GM12891 (cell line): ENCODE data around the gene GFAP.

Experiments used
- DNase-seq: peaks from one replicate; pipeline ENCODE4 v3.0.0; 2011; ENCODE audit warnings: low spot score; ENCODE audit not compliant: insufficient read length
- FAIRE-seq: peaks from 2 replicates; lab custom pipeline; 2011; peaks lifted over from hg19 to GRCh38; lab: Jason Lieb, UNC
- PAX5 ChIP-seq: IDR thresholded peaks from 2 replicates; pipeline ENCODE4 v1.6.1; 2011; ENCODE audit warnings: low read length, moderate library complexity, mild to moderate bottlenecking; ENCODE audit not compliant: insufficient read depth, severe bottlenecking
- POLR2A ChIP-seq: IDR thresholded peaks from 2 replicates; pipeline ENCODE4 v1.6.1; 2011; ENCODE audit warnings: low read depth, low read length, control low read depth
- POLR2AphosphoS5 ChIP-seq: IDR thresholded peaks from 2 replicates; pipeline ENCODE4 v1.6.1; 2011; ENCODE audit warnings: low read depth, low read length, control low read depth
- POU2F2 ChIP-seq: IDR thresholded peaks from 2 replicates; pipeline ENCODE4 v1.6.1; 2011; ENCODE audit warnings: low read depth, mild to moderate bottlenecking, control low read depth, low read length, moderate library complexity
- SPI1 ChIP-seq: IDR thresholded peaks from 2 replicates; pipeline ENCODE4 v1.6.1; 2011; ENCODE audit warnings: low read depth, low read length, control low read depth
- TAF1 ChIP-seq: IDR thresholded peaks from 2 replicates; pipeline ENCODE4 v1.6.1; 2011; ENCODE audit warnings: low read depth, low read length, control low read depth

The GFAP gene

GRCh38 chr17:44865231-44865660, 50.1 kb downstream of the GFAP start:
- peak; percentile 49 for DNase-seq
- peak; percentile 5 for FAIRE-seq
- TF ChIP-seq POLR2AphosphoS5: no peak
- no peak for TF ChIP-seq PAX5
- no peak for TF ChIP-seq TAF1
- no peak for TF ChIP-seq POLR2A
- TF ChIP-seq SPI1: no peak
- TF ChIP-seq POU2F2: no peak

DNA sequence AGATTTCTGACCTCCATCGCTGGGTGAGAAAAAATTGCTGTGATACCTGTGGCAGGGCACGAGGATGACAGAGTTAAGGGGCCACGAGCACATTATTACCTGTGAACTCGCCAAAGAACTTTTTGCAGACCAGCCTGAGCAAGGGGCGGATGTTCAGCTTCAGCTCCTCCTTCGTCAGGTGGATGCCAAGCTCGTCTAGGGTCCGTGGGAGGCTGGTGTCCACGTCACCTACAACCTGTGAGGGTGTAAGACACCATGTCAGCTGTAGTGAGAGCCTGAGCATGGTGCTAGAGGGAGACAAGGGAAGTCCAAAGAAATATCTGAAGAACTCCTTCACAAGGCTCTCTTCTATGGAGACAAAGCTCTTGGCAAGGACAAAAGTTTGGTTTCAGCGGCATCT, 50.5 kb downstream of the GFAP start:
- TF ChIP-seq POLR2AphosphoS5 (no peak), PAX5 (no peak), SPI1 (no peak), TAF1 (no peak), POLR2A (no peak), POU2F2 (no peak)
- FAIRE-seq (no peak), DNase-seq (no peak)

DNA sequence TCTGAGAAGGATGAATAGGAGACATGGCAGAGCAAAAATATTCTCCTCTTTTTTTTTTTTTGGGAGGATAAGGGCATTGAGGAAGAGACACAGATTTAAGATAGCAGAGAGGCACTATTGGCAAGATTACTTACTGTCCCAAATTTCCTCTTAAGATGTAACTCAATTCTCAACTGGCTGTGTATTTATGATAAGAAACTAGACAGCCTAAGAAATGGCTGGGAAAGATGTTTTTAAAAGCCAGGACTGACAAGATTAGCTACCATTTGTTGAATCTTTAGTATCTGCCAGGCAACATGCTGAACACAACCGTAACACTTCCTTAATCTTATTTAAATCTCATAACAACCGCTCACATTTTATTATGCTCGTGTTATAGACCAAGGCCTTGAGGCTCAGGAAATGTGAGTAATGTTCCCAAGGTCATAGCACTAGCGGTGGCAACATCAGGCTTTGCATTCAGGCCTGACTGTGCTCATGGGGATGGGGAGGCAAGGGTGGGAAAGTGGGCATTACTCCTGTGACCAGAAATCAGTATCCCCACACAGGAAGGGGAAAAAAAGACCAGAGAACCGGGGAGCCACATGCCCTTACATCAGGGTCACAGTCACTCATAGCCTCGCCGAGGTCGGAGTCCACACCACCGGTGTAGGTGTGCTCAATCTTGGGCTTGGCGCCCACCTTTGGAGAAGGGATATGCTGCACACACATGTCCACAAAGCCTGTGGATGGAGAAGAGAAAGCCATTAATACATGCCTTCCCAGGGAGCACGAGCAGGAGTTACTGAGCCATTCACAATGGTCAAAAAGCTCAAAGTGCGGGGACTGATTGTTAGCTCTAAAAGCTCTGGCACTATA, 52.0 kb downstream of the GFAP start:
- no peak for DNase-seq
- TF ChIP-seq PAX5 (no peak), POLR2AphosphoS5 (no peak), POU2F2 (no peak), TAF1 (no peak), POLR2A (no peak), SPI1 (no peak)
- FAIRE-seq: no peak

DNA sequence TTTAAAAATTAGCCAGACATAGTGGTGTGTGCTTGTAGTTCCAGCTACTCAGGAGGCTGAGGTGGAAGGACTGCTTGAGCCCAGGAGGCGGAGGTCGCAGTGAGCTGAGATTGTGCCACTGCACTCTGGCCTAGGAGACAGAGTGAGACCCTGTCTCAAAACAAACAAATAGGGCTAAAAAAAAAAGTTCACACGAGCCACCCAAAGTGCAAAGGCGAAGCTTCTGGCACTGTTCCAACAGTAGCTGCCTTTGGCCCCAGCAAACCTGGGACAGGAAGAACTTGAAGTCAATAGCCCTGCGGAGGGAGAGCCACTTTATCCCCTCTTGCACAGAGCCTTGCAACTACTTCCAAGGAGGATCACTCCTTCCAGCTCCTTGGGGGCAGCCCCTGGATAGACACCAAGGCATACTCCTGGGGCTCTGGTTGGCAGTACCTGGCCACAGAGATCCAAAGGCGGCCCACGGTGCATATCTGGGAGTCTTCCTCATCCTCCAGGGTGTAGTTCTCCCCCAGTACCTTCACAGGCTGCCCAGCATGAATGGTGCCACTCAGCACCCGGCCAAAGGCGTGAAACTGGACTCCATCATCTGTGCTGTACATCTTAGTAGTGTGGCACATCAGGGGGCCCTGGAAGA, 52.9 kb downstream of the GFAP start:
- no peak for DNase-seq

GRCh38 chr17:44859701-44860100, 55.6 kb downstream of the GFAP start:
- FAIRE-seq: no peak
- TF ChIP-seq POU2F2: no peak
- no peak for TF ChIP-seq SPI1
- no peak for TF ChIP-seq TAF1
- no peak for TF ChIP-seq POLR2A
- no peak for TF ChIP-seq PAX5
- no peak for TF ChIP-seq POLR2AphosphoS5
- no peak for DNase-seq

More for the DNA sequence above, 52.9 kb downstream of the GFAP start:
- no peak for TF ChIP-seq POU2F2
- TF ChIP-seq POLR2AphosphoS5: 0 out of 2 replicates have a peak, but pooled peaks have one; percentile 24
- no peak for TF ChIP-seq TAF1
- no peak for FAIRE-seq

DNA sequence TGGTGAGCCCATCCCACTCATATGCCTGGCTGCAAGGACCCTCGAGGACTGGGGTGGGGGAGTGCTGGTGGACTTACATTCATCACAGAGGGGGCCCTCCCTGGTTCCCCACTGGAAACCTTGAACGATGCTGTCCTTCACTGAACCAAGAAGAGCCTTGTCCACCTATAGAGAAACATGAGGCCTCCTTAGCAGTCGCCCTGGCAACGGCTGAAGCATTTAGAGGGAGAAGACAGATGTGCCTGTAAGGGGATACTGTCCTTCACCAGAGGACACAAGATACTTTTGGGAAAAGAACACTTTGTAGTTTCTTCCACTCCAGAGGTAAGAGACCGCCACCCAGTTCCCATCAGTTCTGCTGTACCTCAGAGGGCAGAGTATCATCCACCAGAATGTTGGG, 61.1 kb downstream of the GFAP start:
- DNase-seq (no peak), FAIRE-seq (no peak)
- no peak for TF ChIP-seq POLR2A
